PC-9 (cell line): ENCODE results near the gene CAND1.

Experiments used
- CTCF ChIP-seq: fragments of 200-600 bp; sonication (generic); conservative IDR thresholded peaks from 2 replicates; pipeline ENCODE4 v1.6.1; 2017; ENCODE audit warnings: mixed run types, antibody characterized with exemption, mild to moderate bottlenecking, moderate library complexity
- EZH2 ChIP-seq: fragments of 200-600 bp; sonication (generic); IDR thresholded peaks from 2 replicates; pipeline ENCODE4 v1.8.0; 2017; ENCODE audit warnings: antibody characterized with exemption, low read depth

GRCh38 chr12:67245571-67245970, 23.6 kb upstream of the CAND1 start:
- TF ChIP-seq CTCF = no peak
- no peak for TF ChIP-seq EZH2
